GM18868 (cell line): ENCODE measurements around the gene NOD1.
"Not testable (repeated sequence)": the region's sequence is repeated elsewhere in the genome, so short reads cannot be mapped to it uniquely, and the experiment has no call there.

Experiments used
- ATAC-seq: cut with Tn5 transposase; IDR thresholded peaks from one replicate; pipeline ENCODE4 v1.9.1; 2021; ENCODE audit warnings: mild to moderate bottlenecking, moderate library complexity; ENCODE audit not compliant: unreplicated experiment

Gene NOD1

GRCh38 chr7:30423788-30424505, 54.6 kb downstream of the NOD1 start:
- no peak for ATAC-seq

GRCh38 chr7:30422922-30423321, 55.7 kb downstream of the NOD1 start:
- ATAC-seq, result no peak

GRCh38 chr7:30421647-30422196, 56.9 kb downstream of the NOD1 start:
- ATAC-seq, result no peak

- ATAC-seq, result no peak
Observed at GRCh38 chr7:30420662-30421061, 57.9 kb downstream of the NOD1 start.

GRCh38 chr7:30420080-30420479, 58.5 kb downstream of the NOD1 start:
- ATAC-seq, result not testable (repeated sequence)

- no peak for ATAC-seq
Observed at GRCh38 chr7:30413864-30414263, 64.7 kb downstream of the NOD1 start.

- ATAC-seq, result no peak
Observed at GRCh38 chr7:30412782-30413504, 65.6 kb downstream of the NOD1 start.

- no peak for ATAC-seq
Observed at GRCh38 chr7:30411897-30412296, 66.7 kb downstream of the NOD1 start.

- no peak for ATAC-seq
Observed at GRCh38 chr7:30411173-30411572, 67.4 kb downstream of the NOD1 start.

GRCh38 chr7:30406664-30407425, 71.7 kb downstream of the NOD1 start:
- ATAC-seq, result no peak

- ATAC-seq, result no peak
Observed at GRCh38 chr7:30405179-30405578, 73.4 kb downstream of the NOD1 start.

- no peak for ATAC-seq
Observed at GRCh38 chr7:30403477-30403876, 75.1 kb downstream of the NOD1 start.

- no peak for ATAC-seq
Observed at GRCh38 chr7:30396389-30396788, 82.2 kb downstream of the NOD1 start.

- ATAC-seq, result no peak
Observed at GRCh38 chr7:30395676-30396075, 82.9 kb downstream of the NOD1 start.

GRCh38 chr7:30391806-30392205, 86.8 kb downstream of the NOD1 start:
- no peak for ATAC-seq

GRCh38 chr7:30390736-30391636, 87.6 kb downstream of the NOD1 start:
- no peak for ATAC-seq

GRCh38 chr7:30389791-30390190, 88.8 kb downstream of the NOD1 start:
- ATAC-seq, result no peak

GRCh38 chr7:30382607-30383006, 96.0 kb downstream of the NOD1 start:
- ATAC-seq, result no peak

- not testable (repeated sequence) for ATAC-seq
Observed at GRCh38 chr7:30380824-30381223, 97.8 kb downstream of the NOD1 start.

- no peak for ATAC-seq
Observed at GRCh38 chr7:30380294-30380693, 98.3 kb downstream of the NOD1 start.
